H1 (cell line): ENCODE measurements around the gene LRTM2. TPM values are rescaled to one million over a fixed set of nuclear protein-coding genes. Genes with fewer than 3 reads are reported as not detected.

ENCODE experiments used
- CTCF ChIA-PET: fragments of 300-600 bp; sonication (Branson Sonifier 250); formaldehyde crosslinking; loops from one replicate; lab custom pipeline; 2021; ENCODE audit not compliant: partially characterized antibody; lab: Charles Lee
- POLR2A ChIA-PET: fragments of 300-600 bp; sonication (Branson Sonifier 250); formaldehyde crosslinking; loops from one replicate; lab custom pipeline; 2021; ENCODE audit warnings: inconsistent platforms; ENCODE audit not compliant: partially characterized antibody; lab: Charles Lee
- DNase-seq, 2 experiments: peaks; one replicate each; pipeline versions ENCODE4 v3.0.0 to v3.0.0-alpha.2; 2010 to 2022; ENCODE audit warnings: low spot score in 2 of 2, low read depth in 1 of 2, mixed read lengths in 1 of 2
- FAIRE-seq: peaks from 2 replicates; lab custom pipeline; 2011; peaks lifted over from hg19 to GRCh38; lab: Jason Lieb, UNC
- H2AFZ ChIP-seq: 2 replicates; pipeline ENCODE4 v1.8.1; 2012; ENCODE audit warnings: low read length, inconsistent platforms
- H2AK5ac ChIP-seq: 2 replicates; pipeline ENCODE4 v1.6.1; 2013; ENCODE audit warnings: low read depth, low read length
- H2BK120ac ChIP-seq: replicated peaks from 2 replicates; pipeline ENCODE3; 2013; ENCODE audit warnings: low read depth, low read length, inconsistent platforms
- H2BK12ac ChIP-seq: 2 replicates; pipeline ENCODE4 v1.6.1; 2013; ENCODE audit warnings: low read depth, low read length
- H2BK15ac ChIP-seq: 2 replicates; pipeline ENCODE4 v1.6.1; 2013; ENCODE audit warnings: low read length
- H2BK20ac ChIP-seq: 2 replicates; pipeline ENCODE4 v1.6.1; 2013; ENCODE audit warnings: low read length
- H2BK5ac ChIP-seq: 2 replicates; pipeline ENCODE4 v1.6.1; 2013; ENCODE audit warnings: low read depth, low read length
- H3K14ac ChIP-seq: 2 replicates; pipeline ENCODE4 v1.6.1; 2013; ENCODE audit warnings: inconsistent platforms; ENCODE audit not compliant: insufficient read length
- H3K18ac ChIP-seq: 2 replicates; pipeline ENCODE4 v1.6.1; 2013; ENCODE audit warnings: low read length; ENCODE audit errors: extremely low read depth
- H3K23ac ChIP-seq: 2 replicates; pipeline ENCODE4 v1.6.1; 2013; ENCODE audit warnings: inconsistent platforms; ENCODE audit not compliant: insufficient read length
- H3K23me2 ChIP-seq: 2 replicates; pipeline ENCODE4 v1.6.1; 2013; ENCODE audit warnings: low read depth, low read length
- H3K27ac ChIP-seq: 2 replicates; pipeline ENCODE4 v1.6.1; 2011; ENCODE audit warnings: low read depth, low read length, inconsistent platforms
- H3K27me3 ChIP-seq, 4 experiments: replicated peaks in 1 of 4; 1 replicate in 1 of 4; 2 replicates in 3 of 4; pipeline versions ENCODE4 v1.6.1 to v1.8.1; 2011 to 2013; ENCODE audit warnings: low read length in 3 of 4, mild to moderate bottlenecking in 3 of 4, inconsistent platforms in 2 of 4, mixed read lengths in 2 of 4, moderate library complexity in 1 of 4; ENCODE audit not compliant: control insufficient read depth in 3 of 4, insufficient read depth in 3 of 4; ENCODE audit errors: extremely low read depth in 1 of 4
- H3K36me3 ChIP-seq, 4 experiments: 2 replicates each; pipeline versions ENCODE4 v1.6.1 to v1.8.1; 2011 to 2013; ENCODE audit warnings: mild to moderate bottlenecking in 4 of 4, low read length in 3 of 4, moderate library complexity in 2 of 4, control low read depth in 1 of 4, inconsistent platforms in 1 of 4; ENCODE audit not compliant: insufficient read depth in 4 of 4, control insufficient read depth in 2 of 4
- H3K4ac ChIP-seq: replicated peaks from 2 replicates; pipeline ENCODE3; 2013; ENCODE audit warnings: low read length, low read depth, mixed read lengths, inconsistent platforms; ENCODE audit not compliant: insufficient read length
- H3K4me1 ChIP-seq, 4 experiments: replicated peaks in 1 of 4; 1 replicate in 1 of 4; 2 replicates in 3 of 4; pipeline versions ENCODE4 v1.6.1 to v1.8.1; 2011 to 2013; ENCODE audit warnings: low read length in 3 of 4, inconsistent platforms in 2 of 4, mixed read lengths in 1 of 4; ENCODE audit not compliant: insufficient read depth in 4 of 4, control insufficient read depth in 3 of 4
- H3K4me2 ChIP-seq, 2 experiments: 2 replicates each; pipeline versions ENCODE4 v1.6.1 to v1.8.1; 2011 to 2013; ENCODE audit warnings: low read depth in 2 of 2, low read length in 2 of 2, control low read depth in 1 of 2, inconsistent platforms in 1 of 2, mild to moderate bottlenecking in 1 of 2; ENCODE audit not compliant: insufficient read depth in 1 of 2
- H3K4me3 ChIP-seq, 4 experiments: fragments of 200-600, 300-600 bp in 1 of 4; sonication (generic), shearing (Covaris generic), sonication (Bioruptor Twin) in 1 of 4; 2 replicates each; pipeline versions ENCODE4 v1.5.1 to v1.8.1; 2011 to 2016; ENCODE audit warnings: low read length in 4 of 4, low read depth in 3 of 4, control low read depth in 2 of 4, inconsistent platforms in 2 of 4, mild to moderate bottlenecking in 2 of 4, mixed read lengths in 1 of 4, moderate library complexity in 1 of 4; ENCODE audit not compliant: insufficient read depth in 2 of 4; ENCODE audit errors: extremely low read depth in 1 of 4
- H3K56ac ChIP-seq: replicated peaks from 2 replicates; pipeline ENCODE3; 2013; ENCODE audit warnings: low read depth, mild to moderate bottlenecking, mixed read lengths, low read length, inconsistent platforms; ENCODE audit not compliant: insufficient read length
- H3K79me1 ChIP-seq: 2 replicates; pipeline ENCODE4 v1.6.1; 2013; ENCODE audit warnings: low read depth, low read length, control low read depth
- H3K79me2 ChIP-seq, 2 experiments: 2 replicates each; pipeline versions ENCODE4 v1.6.1 to v1.8.1; 2012 to 2013; ENCODE audit warnings: low read length in 2 of 2, mild to moderate bottlenecking in 2 of 2, inconsistent platforms in 1 of 2; ENCODE audit not compliant: insufficient read depth in 2 of 2, control insufficient read depth in 1 of 2
- H3K9ac ChIP-seq, 4 experiments: replicated peaks in 1 of 4; 1 replicate in 1 of 4; 2 replicates in 3 of 4; pipeline versions ENCODE4 v1.6.1 to v1.8.1; 2011 to 2013; ENCODE audit warnings: low read depth in 3 of 4, low read length in 3 of 4, control low read depth in 2 of 4, mild to moderate bottlenecking in 2 of 4, moderate library complexity in 2 of 4, inconsistent platforms in 1 of 4; ENCODE audit errors: extremely low read depth in 1 of 4
- H3K9me3 ChIP-seq, 2 experiments: 2 replicates each; pipeline versions ENCODE4 v1.6.1 to v1.8.1; 2012 to 2013; ENCODE audit warnings: mild to moderate bottlenecking in 2 of 2, moderate library complexity in 2 of 2, control low read depth in 1 of 2, inconsistent platforms in 1 of 2, low read depth in 1 of 2, low read length in 1 of 2, mixed read lengths in 1 of 2; ENCODE audit not compliant: insufficient read depth in 2 of 2
- H4K20me1 ChIP-seq, 2 experiments: replicated peaks in 1 of 2; 2 replicates each; pipeline versions ENCODE3 to v1.8.1; 2011 to 2013; ENCODE audit warnings: inconsistent platforms in 2 of 2, low read length in 2 of 2, mild to moderate bottlenecking in 1 of 2; ENCODE audit not compliant: insufficient read depth in 2 of 2, control insufficient read depth in 1 of 2
- H4K5ac ChIP-seq: 2 replicates; pipeline ENCODE4 v1.6.1; 2013; ENCODE audit warnings: low read length, low read depth, mixed read lengths, inconsistent platforms; ENCODE audit not compliant: insufficient read length
- H4K8ac ChIP-seq: 2 replicates; pipeline ENCODE4 v1.8.0; 2013; ENCODE audit warnings: mild to moderate bottlenecking, moderate library complexity, low read length, inconsistent platforms; ENCODE audit not compliant: insufficient read depth; ENCODE audit errors: extremely low read depth
- H4K91ac ChIP-seq: replicated peaks from 2 replicates; pipeline ENCODE3; 2013; ENCODE audit warnings: low read length, mixed read lengths, inconsistent platforms; ENCODE audit not compliant: insufficient read length
- ATF2 ChIP-seq: IDR thresholded peaks from 2 replicates; pipeline ENCODE4 v1.6.1; 2012; ENCODE audit warnings: low read length, inconsistent platforms
- CHD2 ChIP-seq: IDR thresholded peaks from 2 replicates; pipeline ENCODE4 v1.6.1; 2012; ENCODE audit warnings: low read length, improper control_type of control experiment
- CREB1 ChIP-seq: IDR thresholded peaks from 2 replicates; pipeline ENCODE4 v1.6.1; 2012; ENCODE audit warnings: inconsistent platforms
- EP300 ChIP-seq, 2 experiments: IDR thresholded peaks; 1 replicate in 1 of 2; 2 replicates in 1 of 2; pipeline ENCODE4 v1.6.1; 2011 to 2012; ENCODE audit warnings: low read depth in 2 of 2, low read length in 2 of 2, mild to moderate bottlenecking in 2 of 2, borderline replicate concordance in 1 of 2, inconsistent platforms in 1 of 2, moderate library complexity in 1 of 2
- EZH2 ChIP-seq: fragments of 200-600 bp; sonication (generic); IDR thresholded peaks from 2 replicates; pipeline ENCODE4 v1.7.1; 2012; ENCODE audit warnings: low read depth, mild to moderate bottlenecking, moderate library complexity, low read length, inconsistent platforms; ENCODE audit not compliant: severe bottlenecking
- GABPA ChIP-seq: IDR thresholded peaks from 2 replicates; pipeline ENCODE4 v1.6.1; 2011; ENCODE audit warnings: mild to moderate bottlenecking, low read length, moderate library complexity, borderline replicate concordance; ENCODE audit not compliant: insufficient read depth
- RFX5 ChIP-seq: IDR thresholded peaks from 2 replicates; pipeline ENCODE4 v1.6.1; 2011; ENCODE audit warnings: low read depth, low read length, improper control_type of control experiment, borderline replicate concordance
- SIRT6 ChIP-seq: IDR thresholded peaks from one replicate; pipeline ENCODE4 v1.7.1; 2012; ENCODE audit warnings: low read length, inconsistent platforms
- SP2 ChIP-seq: IDR thresholded peaks from 2 replicates; pipeline ENCODE4 v1.6.1; 2012; ENCODE audit warnings: mild to moderate bottlenecking, low read length, inconsistent platforms
- TBP ChIP-seq: IDR thresholded peaks from 2 replicates; pipeline ENCODE4 v1.6.1; 2011; ENCODE audit warnings: low read depth, low read length, improper control_type of control experiment
- TEAD4 ChIP-seq: IDR thresholded peaks from 2 replicates; pipeline ENCODE4 v1.6.1; 2012; ENCODE audit warnings: low read depth, low read length, inconsistent platforms, mixed read lengths
- WGBS, 2 experiments: shearing (Covaris generic) in 1 of 2; methylation state at CpG; one replicate each; pipeline versions ENCODE4 v1.1.6 to v1.1.7; 2013 to 2015; ENCODE audit warnings: low lambda C conversion rate in 2 of 2, mixed read lengths in 2 of 2, inconsistent platforms in 1 of 2, low coverage in 1 of 2, missing lambda C conversion rate in 1 of 2; ENCODE audit not compliant: insufficient replicate concordance in 2 of 2, insufficient coverage in 1 of 2, insufficient read length in 1 of 2; ENCODE audit errors: extremely low coverage in 1 of 2, missing lambda C conversion rate in 1 of 2; 5-methylcytosine and 5-hydroxymethylcytosine counted together
- polyA plus RNA-seq, 7 experiments: library from polyadenylated mRNA; depleted of rRNA in 3 of 7; stranded (reverse) in 5 of 7; unstranded in 2 of 7; fragments of >200 nt in 5 of 7; fragments of 200-250 nt in 2 of 7; gene quantifications; 1 replicate in 5 of 7; 2 replicates in 1 of 7; 4 replicates in 1 of 7; pipeline versions ENCODE4 v1.2.1 to v1.2.3, GENCODE V29; 2011 to 2013; ENCODE audit warnings: missing spikeins in 2 of 7, mixed read lengths in 2 of 7
- total RNA-seq: library from RNA; stranded (reverse); fragmentation: NEBNext Ultra II Directional; extraction: Animal tissue kit (Norgen Biotek cat#: 25700); gene quantifications from 2 replicates; pipeline ENCODE4 v1.2.1, GENCODE V29; 2021

The LRTM2 gene
- total and polyA plus RNA-seq, 2 of the 8 experiments (the other 6 are each of a cell fraction or from before 2014, with no cell fraction given) = 0.06 TPM; not detected in 1

- Histone ChIP-seq H4K20me1 (peaks cover 5 to 7% of the 10 kb centered on the region in 2 experiments), H3K79me1 (peaks cover 2% of the 10 kb centered on the region; the same call in 1 of the 2 replicates), H4K5ac (no peak overlapping the region), H3K4me3 (no peak overlapping the region), H2BK20ac (no peak overlapping the region), H3K27ac (no peak overlapping the region), H2AFZ (no peak overlapping the region), H3K14ac (no peak overlapping the region), H2BK12ac (no peak overlapping the region), H3K4me1 (peaks cover 0 to 5% (median 3%) of the 10 kb centered on the region in 4 experiments; a peak in 2 of 7 replicates), H3K27me3 (no peaks in the 10 kb centered on the region), H4K91ac (no peak overlapping the region), H3K4me2 (no peak overlapping the region), H3K56ac (no peak overlapping the region), H3K79me2 (0 out of 4 replicates have a peak, but pooled peaks cover 0 to 13% of the 10 kb centered on the region in 2 experiments), H3K9me3 (no peaks in the 10 kb centered on the region), H3K4ac (no peak overlapping the region), H3K9ac (no peak overlapping the region), H3K23me2 (no peaks in the 10 kb centered on the region; the same call in 1 of the 2 replicates), H2BK120ac (no peak overlapping the region), H3K18ac (no peak overlapping the region), H2AK5ac (no peak overlapping the region), H3K36me3 (peaks cover 0 to 7% (median 5%) of the 10 kb centered on the region in 4 experiments; a peak in 5 of 8 replicates), H2BK5ac (no peak overlapping the region), H3K23ac (no peak overlapping the region), H4K8ac (no peak overlapping the region), H2BK15ac (no peak overlapping the region)
- 80% methylated on average over 4 of the region's 4 CpGs; no CpG with 5 or more reads in 1 of the 2 experiments for WGBS, 2 experiments
- CTCF ChIA-PET = interaction anchor here (0.9 to 2.0 kb wide), 7 partner anchors 12 to 164 kb away, joined by 3 to 5 read pairs (median 3); no protein-coding TSS in a partner anchor
- FAIRE-seq = peak; percentile 19
- POLR2A ChIA-PET = interaction anchor here (1.6 kb wide), 1 partner anchor 9 kb away, joined by 4 read pairs; no protein-coding TSS in a partner anchor
- no peak for DNase-seq
- TF ChIP-seq TBP = no peak
- no peak for TF ChIP-seq TEAD4
- TF ChIP-seq CREB1 = no peak
- no peak for TF ChIP-seq RFX5
- TF ChIP-seq GABPA = no peak
- no peak for TF ChIP-seq SP2
- no peak for TF ChIP-seq CHD2
- no peak for TF ChIP-seq SIRT6
- TF ChIP-seq ATF2 = no peak
- no peak for TF ChIP-seq EZH2
- TF ChIP-seq EP300 (IDR thresholded peaks at IDR 0.05; ENCODE audit: borderline replicate concordance in 1 of 2, low read depth in 2 of 2, low read length in 2 of 2) = no peak
Observed at GRCh38 chr12:1776170-1776921, 44.0 kb upstream of the LRTM2 start.
